OCI-LY1 (cell line): Measurements from ENCODE around the gene TMED6.

Experiments
- H2AFZ ChIP-seq: fragments of 200-600 bp; sonication (generic), shearing (Covaris generic); 2 replicates; pipeline ENCODE4 v1.6.0; 2014; ENCODE audit warnings: antibody characterized with exemption, mild to moderate bottlenecking, low read length
- H3F3A ChIP-seq: fragments of 200-600 bp; sonication (generic), shearing (Covaris generic); 2 replicates; pipeline ENCODE4 v1.6.0; 2014; ENCODE audit warnings: mild to moderate bottlenecking, antibody characterized with exemption, low read length, moderate library complexity; ENCODE audit not compliant: insufficient read depth
- H3K27ac ChIP-seq: fragments of 200-600 bp; sonication (generic); 2 replicates; pipeline ENCODE4 v1.5.1; 2014; ENCODE audit warnings: low read length, mixed run types, mild to moderate bottlenecking, low read depth; ENCODE audit not compliant: poor library complexity, severe bottlenecking
- H3K27me3 ChIP-seq: fragments of 200-600 bp; sonication (generic); 2 replicates; pipeline ENCODE4 v1.6.0; 2014; ENCODE audit warnings: antibody characterized with exemption, mild to moderate bottlenecking, low read length, moderate library complexity; ENCODE audit not compliant: insufficient read depth
- H3K36me3 ChIP-seq: fragments of 200-600 bp; sonication (generic); 2 replicates; pipeline ENCODE4 v1.6.1; 2014; ENCODE audit warnings: mild to moderate bottlenecking, antibody characterized with exemption, low read length, moderate library complexity, mixed read lengths; ENCODE audit not compliant: insufficient read depth
- H3K4me1 ChIP-seq: fragments of 200-600 bp; sonication (generic); 2 replicates; pipeline ENCODE4 v1.5.1; 2014; ENCODE audit warnings: mild to moderate bottlenecking, low read length, moderate library complexity; ENCODE audit not compliant: insufficient read depth, severe bottlenecking
- H3K4me2 ChIP-seq: fragments of 200-600 bp; sonication (generic), shearing (Covaris generic); 2 replicates; pipeline ENCODE4 v1.6.1; 2014; ENCODE audit warnings: low read length
- H3K4me3 ChIP-seq: fragments of 200-600 bp; sonication (generic); 2 replicates; pipeline ENCODE4 v1.5.1; 2014; ENCODE audit warnings: low read length, low read depth, mild to moderate bottlenecking, mixed read lengths; ENCODE audit not compliant: poor library complexity, severe bottlenecking
- H3K79me2 ChIP-seq: fragments of 200-600 bp; shearing (Covaris generic); 2 replicates; pipeline ENCODE4 v1.6.1; 2016; ENCODE audit warnings: mixed run types, low read length, mixed read lengths; ENCODE audit not compliant: insufficient read depth
- H3K9ac ChIP-seq: fragments of 200-600 bp; sonication (generic), shearing (Covaris generic); 2 replicates; pipeline ENCODE4 v1.6.1; 2014; ENCODE audit warnings: mild to moderate bottlenecking, low read length, mixed read lengths
- H3K9me2 ChIP-seq: fragments of 200-600 bp; sonication (generic), shearing (Covaris generic); 2 replicates; pipeline ENCODE4 v1.6.1; 2014; ENCODE audit warnings: low read depth, mild to moderate bottlenecking, low read length, mixed read lengths
- H3K9me3 ChIP-seq: fragments of 200-600 bp; shearing (Covaris generic); 2 replicates; pipeline ENCODE4 v1.6.1; 2014; ENCODE audit warnings: low read length, mixed read lengths
- H4K20me1 ChIP-seq: fragments of 200-600 bp; sonication (generic), shearing (Covaris generic); 2 replicates; pipeline ENCODE4 v1.6.0; 2016; ENCODE audit warnings: mild to moderate bottlenecking, low read length; ENCODE audit not compliant: insufficient read depth
- CTCF ChIP-seq: fragments of 200-600 bp; sonication (generic), shearing (Covaris generic); IDR thresholded peaks from 2 replicates; pipeline ENCODE4 v1.5.1; 2017; ENCODE audit warnings: mild to moderate bottlenecking, antibody characterized with exemption, low read length, moderate library complexity, mixed read lengths
- EZH2 ChIP-seq: fragments of 200-600 bp; sonication (generic), shearing (Covaris generic); IDR thresholded peaks from 2 replicates; pipeline ENCODE4 v1.8.0; 2017; ENCODE audit warnings: borderline replicate concordance, mixed run types, mild to moderate bottlenecking, antibody characterized with exemption, low read length, moderate library complexity, mixed read lengths

Gene TMED6

GRCh38 chr16:69396187-69397061 is 44.8 kb upstream of the TMED6 start:
- H3K36me3 ChIP-seq, result no peaks in the 10 kb centered on the region
- H2AFZ ChIP-seq, result peak overlapping the region; percentile 78; the same call in 1 of the 2 replicates
- no peaks in the 10 kb centered on the region for H4K20me1 ChIP-seq
- H3K4me3 ChIP-seq, result no peak overlapping the region
- no peaks in the 10 kb centered on the region for H3K79me2 ChIP-seq
- H3K4me1 ChIP-seq, result peaks cover 5% of the 10 kb centered on the region
- no peak overlapping the region for H3K27ac ChIP-seq
- peak overlapping the region; percentile 53 for H3K4me2 ChIP-seq
- no peaks in the 10 kb centered on the region for H3K27me3 ChIP-seq
- no peaks in the 10 kb centered on the region for H3K9me2 ChIP-seq
- H3F3A ChIP-seq, result no peaks in the 10 kb centered on the region
- peak overlapping the region; percentile 16; the same call in 1 of the 2 replicates for H3K9ac ChIP-seq
- H3K9me3 ChIP-seq, result no peaks in the 10 kb centered on the region
- TF ChIP-seq CTCF, result peak; percentile 81; the same call in 1 of the 2 replicates
- TF ChIP-seq EZH2, result no peak

DNA sequence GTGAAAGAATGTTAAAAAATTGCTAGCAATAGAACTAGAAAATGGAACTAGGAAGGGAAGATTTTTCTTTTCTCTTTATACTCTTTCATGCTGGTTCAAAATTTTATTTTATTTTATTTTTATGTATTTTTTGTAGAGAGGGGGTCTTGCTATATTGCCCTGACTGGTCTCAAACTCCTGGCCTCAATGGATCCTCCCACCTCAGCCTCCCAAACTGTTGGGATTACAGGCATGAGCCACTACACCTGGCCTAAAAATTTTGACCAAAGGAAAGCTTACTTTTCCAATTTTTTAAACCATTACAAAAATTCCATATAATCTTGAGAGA is 44.2 kb upstream of the TMED6 start:
- H3K9me3 ChIP-seq, result no peaks in the 10 kb centered on the region
- H3K4me1 ChIP-seq, result peaks cover 5% of the 10 kb centered on the region
- no peaks in the 10 kb centered on the region for H3F3A ChIP-seq
- H3K79me2 ChIP-seq, result no peaks in the 10 kb centered on the region
- H3K36me3 ChIP-seq, result no peaks in the 10 kb centered on the region
- H3K4me2 ChIP-seq, result no peak overlapping the region
- H3K9me2 ChIP-seq, result no peaks in the 10 kb centered on the region
- H3K27me3 ChIP-seq, result no peaks in the 10 kb centered on the region
- no peak overlapping the region for H3K4me3 ChIP-seq
- TF ChIP-seq EZH2 (no peak), CTCF (no peak; the same call in 1 of the 2 replicates)
- no peak overlapping the region for H2AFZ ChIP-seq
- H3K27ac ChIP-seq, result no peak overlapping the region
- no peak overlapping the region for H3K9ac ChIP-seq
- no peaks in the 10 kb centered on the region for H4K20me1 ChIP-seq

DNA sequence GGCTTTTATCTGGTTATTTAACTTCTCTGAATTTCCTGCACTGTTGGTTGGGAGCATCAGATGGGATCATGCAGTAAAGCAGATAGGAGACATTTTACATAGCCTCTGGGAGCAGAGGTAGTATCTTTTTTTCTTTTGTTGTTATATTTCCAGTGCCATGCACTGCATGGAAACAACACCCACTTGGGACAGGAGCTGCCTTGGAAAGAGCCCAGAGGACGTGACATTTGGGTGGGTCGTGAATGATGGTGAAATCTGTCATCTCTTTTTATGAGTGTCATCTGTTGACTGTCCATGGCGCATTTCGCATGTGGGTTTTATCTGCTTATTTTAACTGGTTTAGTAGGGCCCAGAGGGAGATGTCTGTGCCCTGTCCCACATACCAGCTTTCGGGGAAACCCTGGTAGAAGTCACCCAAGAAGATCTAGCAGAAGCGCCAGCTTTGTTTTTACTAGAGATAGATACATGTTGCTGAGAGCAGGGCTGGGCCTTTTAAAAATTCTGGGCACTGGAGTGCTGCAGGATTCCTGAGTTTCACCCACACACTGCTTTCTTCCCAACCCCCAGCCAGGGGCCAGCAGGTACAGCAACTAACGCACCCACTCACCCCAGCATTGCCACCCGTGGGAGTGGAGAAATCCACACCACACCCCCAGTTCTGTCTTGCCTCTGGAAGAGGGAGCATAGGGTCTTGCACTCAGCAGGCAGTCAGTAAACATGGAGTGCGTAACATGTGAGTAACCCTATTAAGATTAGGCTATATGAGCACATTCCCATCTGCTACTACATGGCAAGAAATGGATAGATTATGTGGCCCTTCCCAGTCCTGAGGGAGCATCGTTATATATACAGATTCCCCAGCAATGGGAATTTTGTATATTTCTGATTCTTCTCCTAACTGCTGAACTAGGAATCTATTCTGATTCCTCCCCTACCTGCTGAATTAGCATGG is 42.6 kb upstream of the TMED6 start:
- Histone ChIP-seq H4K20me1 (no peaks in the 10 kb centered on the region), H3K27ac (no peak overlapping the region)

More for the DNA sequence above, 42.6 kb upstream of the TMED6 start:
- H3K9ac ChIP-seq, result no peak overlapping the region
- no peaks in the 10 kb centered on the region for H3F3A ChIP-seq
- no peak for TF ChIP-seq CTCF
- no peak for TF ChIP-seq EZH2
- no peaks in the 10 kb centered on the region for H3K9me3 ChIP-seq
- H3K36me3 ChIP-seq, result no peaks in the 10 kb centered on the region
- H2AFZ ChIP-seq, result no peak overlapping the region
- H3K4me3 ChIP-seq, result no peak overlapping the region
- no peaks in the 10 kb centered on the region for H3K79me2 ChIP-seq
- H3K4me2 ChIP-seq, result no peak overlapping the region
- peaks cover 5% of the 10 kb centered on the region for H3K4me1 ChIP-seq
- no peaks in the 10 kb centered on the region for H3K27me3 ChIP-seq
- no peaks in the 10 kb centered on the region for H3K9me2 ChIP-seq
